ENCODE results near the gene DAB2IP.

The DAB2IP gene

GRCh38 chr9:121660367-121660766, 8.9 kb downstream of the DAB2IP start:
- TF ChIP-seq CTCF (conservative IDR thresholded peaks at IDR 0.05): no peak
- H3K27ac ChIP-seq: no peak overlapping the region

GRCh38 chr9:121660876-121661275, 9.4 kb downstream of the DAB2IP start:
- no peak for TF ChIP-seq CTCF (conservative IDR thresholded peaks at IDR 0.05)
- H3K27ac ChIP-seq: no peak overlapping the region

GRCh38 chr9:121661328-121661727, 9.9 kb downstream of the DAB2IP start:
- no peak for TF ChIP-seq CTCF (conservative IDR thresholded peaks at IDR 0.05)
- H3K27ac ChIP-seq: no peak overlapping the region

- no peak for TF ChIP-seq CTCF (conservative IDR thresholded peaks at IDR 0.05)
- H3K27ac ChIP-seq: no peak overlapping the region
Measured at GRCh38 chr9:121662359-121662758, 10.9 kb downstream of the DAB2IP start.

- no peak overlapping the region for H3K27ac ChIP-seq
- TF ChIP-seq CTCF (conservative IDR thresholded peaks at IDR 0.05): no peak
Measured at GRCh38 chr9:121662891-121663580, 11.6 kb downstream of the DAB2IP start.

- TF ChIP-seq CTCF (conservative IDR thresholded peaks at IDR 0.05): no peak
Measured at GRCh38 chr9:121663591-121663990, 12.2 kb downstream of the DAB2IP start.

GRCh38 chr9:121666294-121666693, 14.9 kb downstream of the DAB2IP start:
- no peak for TF ChIP-seq CTCF (conservative IDR thresholded peaks at IDR 0.05)
- no peak overlapping the region for H3K27ac ChIP-seq

More at GRCh38 chr9:121663591-121663990, 12.2 kb downstream of the DAB2IP start:
- H3K27ac ChIP-seq: no peak overlapping the region

Data from VCaP (cell line).